Kidney (tissue), 14 donors: ENCODE results near the gene TM4SF18. TPM values are rescaled to one million over a fixed set of nuclear protein-coding genes. Genes with fewer than 3 reads are reported as not detected.
A peak's percentile ranks its signal among the peaks of the same experiment; 100 is the strongest.

Experiments used
- DNase-seq, 5 donors: peaks; one replicate each; pipeline ENCODE4 v3.0.0-alpha.2; 2013 to 2020
- FAIRE-seq: peaks from 2 replicates; lab custom pipeline; 2012; peaks lifted over from hg19 to GRCh38; lab: Jason Lieb, UNC
- H3K27ac ChIP-seq, 2 donors: one replicate each; pipeline ENCODE4 v1.7.0; 2013; ENCODE audit warnings: low read depth in 2 of 2, low read length in 2 of 2, inconsistent platforms in 1 of 2
- H3K27me3 ChIP-seq: one replicate; pipeline ENCODE4 v1.7.1; 2013; ENCODE audit warnings: low read length, inconsistent platforms; ENCODE audit not compliant: control insufficient read depth, insufficient read depth
- H3K36me3 ChIP-seq, 3 donors: one replicate each; pipeline versions ENCODE4 v1.7.0 to v1.7.1; 2013; ENCODE audit warnings: low read length in 3 of 3, control low read depth in 1 of 3, inconsistent platforms in 1 of 3; ENCODE audit not compliant: insufficient read depth in 3 of 3, control insufficient read depth in 2 of 3
- H3K4me1 ChIP-seq, 3 donors: one replicate each; pipeline versions ENCODE4 v1.7.0 to v1.7.1; 2013; ENCODE audit warnings: low read length in 3 of 3, inconsistent platforms in 1 of 3, low read depth in 1 of 3; ENCODE audit not compliant: control insufficient read depth in 2 of 3, insufficient read depth in 2 of 3
- H3K4me3 ChIP-seq, 3 donors: one replicate each; pipeline versions ENCODE4 v1.7.0 to v1.8.1; 2013; ENCODE audit warnings: low read length in 3 of 3, control low read depth in 1 of 3, inconsistent platforms in 1 of 3
- H3K9ac ChIP-seq, 3 donors: one replicate each; pipeline versions ENCODE4 v1.7.0 to v1.7.1; 2013; ENCODE audit warnings: low read length in 3 of 3, control low read depth in 1 of 3, inconsistent platforms in 1 of 3
- H3K9me3 ChIP-seq, 3 donors: one replicate each; pipeline versions ENCODE4 v1.7.0 to v1.7.1; 2013; ENCODE audit warnings: low read length in 3 of 3, control low read depth in 1 of 3, inconsistent platforms in 1 of 3; ENCODE audit not compliant: control insufficient read depth in 2 of 3, insufficient read depth in 1 of 3
- intact Hi-C: fragments of 100-400 bp; cut with DNase I; formaldehyde crosslinking; loops from one replicate; pipeline ENCODE4 v1.11.1; 2022
- polyA plus RNA-seq: library from polyadenylated mRNA; stranded (reverse); fragments of 350-450 nt; fragmentation: Illumina TruSeq; extraction: RNeasy Lipid Tissue Mini Kit (QIAGEN cat#74804); gene quantifications from one replicate; pipeline ENCODE4 v1.2.3, GENCODE V29; 2014; ENCODE audit warnings: low read depth, low replicate concordance; ENCODE audit not compliant: insufficient read depth
- total RNA-seq: library from RNA; stranded (reverse); fragmentation: NEBNext Ultra II Directional; extraction: Animal tissue kit (Norgen Biotek cat#: 25700); gene quantifications from one replicate; pipeline ENCODE4 v1.2.1, GENCODE V29; 2021
- TF ChIP-seq, protein P1 (sequence below): IDR thresholded peaks from 3 replicates; pipeline ENCODE4 v1.5.1; 2012; ENCODE audit warnings: mild to moderate bottlenecking, moderate library complexity, borderline replicate concordance; ENCODE audit not compliant: insufficient read depth; ENCODE audit errors: extremely low read depth
- donor health status: control.
- donor health status: control.
- donor health status: control.
- donor health status: control.
- donor health status: control.
- donor health status: DM: yes; HTN: yes; CAD: no.
- donor health status: Normal renal cell carcinoma (clear cell type).

TM4SF18 gene
- total and polyA plus RNA-seq, 2 donors from 2014 or later: 14.2 to 19.7 TPM

GRCh38 chr3:149296972-149297371 is 36.5 kb downstream of the TM4SF18 start:
- Histone ChIP-seq H3K27ac (no peak overlapping the region), H3K4me1 (peaks cover 0 to 16% (median 0%) of the 10 kb centered on the region in 3 donors), H3K9me3 (no peaks in the 10 kb centered on the region), H3K36me3 (no peaks in the 10 kb centered on the region), H3K9ac (no peak overlapping the region), H3K27me3 (no peaks in the 10 kb centered on the region), H3K4me3 (no peak overlapping the region)
- no peak for FAIRE-seq
- TF ChIP-seq, protein P1, sequence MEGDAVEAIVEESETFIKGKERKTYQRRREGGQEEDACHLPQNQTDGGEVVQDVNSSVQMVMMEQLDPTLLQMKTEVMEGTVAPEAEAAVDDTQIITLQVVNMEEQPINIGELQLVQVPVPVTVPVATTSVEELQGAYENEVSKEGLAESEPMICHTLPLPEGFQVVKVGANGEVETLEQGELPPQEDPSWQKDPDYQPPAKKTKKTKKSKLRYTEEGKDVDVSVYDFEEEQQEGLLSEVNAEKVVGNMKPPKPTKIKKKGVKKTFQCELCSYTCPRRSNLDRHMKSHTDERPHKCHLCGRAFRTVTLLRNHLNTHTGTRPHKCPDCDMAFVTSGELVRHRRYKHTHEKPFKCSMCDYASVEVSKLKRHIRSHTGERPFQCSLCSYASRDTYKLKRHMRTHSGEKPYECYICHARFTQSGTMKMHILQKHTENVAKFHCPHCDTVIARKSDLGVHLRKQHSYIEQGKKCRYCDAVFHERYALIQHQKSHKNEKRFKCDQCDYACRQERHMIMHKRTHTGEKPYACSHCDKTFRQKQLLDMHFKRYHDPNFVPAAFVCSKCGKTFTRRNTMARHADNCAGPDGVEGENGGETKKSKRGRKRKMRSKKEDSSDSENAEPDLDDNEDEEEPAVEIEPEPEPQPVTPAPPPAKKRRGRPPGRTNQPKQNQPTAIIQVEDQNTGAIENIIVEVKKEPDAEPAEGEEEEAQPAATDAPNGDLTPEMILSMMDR: no peak
- intact Hi-C loops: no loop called here
- DNase-seq: no peak

DNA sequence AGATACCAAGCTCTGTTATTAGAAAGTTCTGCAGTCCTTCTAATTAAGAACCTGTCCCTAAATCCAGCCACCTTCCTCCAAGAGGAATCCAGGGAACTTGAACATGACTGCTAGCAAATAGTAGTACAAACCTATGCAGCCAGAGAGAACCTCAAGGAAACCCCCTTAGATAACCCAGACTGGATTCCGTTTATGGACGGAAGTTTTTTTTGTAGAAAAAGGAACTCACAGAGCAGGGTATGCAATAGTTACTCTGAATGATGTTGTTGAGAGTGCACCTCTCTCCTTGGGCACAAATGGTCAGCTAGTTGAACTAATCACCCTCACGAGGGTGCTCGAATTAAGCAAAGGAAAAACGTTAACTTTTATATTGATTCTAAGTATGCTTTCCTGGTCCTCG is 40.8 kb downstream of the TM4SF18 start:
- TF ChIP-seq, protein P1: no peak
- Histone ChIP-seq H3K4me3 (no peak overlapping the region), H3K4me1 (no peaks in the 10 kb centered on the region), H3K27ac (no peak overlapping the region), H3K27me3 (no peaks in the 10 kb centered on the region), H3K9ac (no peak overlapping the region), H3K36me3 (no peaks in the 10 kb centered on the region), H3K9me3 (no peaks in the 10 kb centered on the region)
- intact Hi-C loops: no loop called here
- FAIRE-seq (no peak), DNase-seq (no peak)

- no peak overlapping the region for H3K27ac ChIP-seq
- intact Hi-C loops: no loop called here
- no peak for FAIRE-seq
Observed at GRCh38 chr3:149291178-149291577, 42.3 kb downstream of the TM4SF18 start.

More at GRCh38 chr3:149291178-149291577, 42.3 kb downstream of the TM4SF18 start:
- no peak for DNase-seq
- Histone ChIP-seq H3K9ac (no peak overlapping the region), H3K27me3 (no peaks in the 10 kb centered on the region), H3K4me3 (no peak overlapping the region), H3K9me3 (no peaks in the 10 kb centered on the region), H3K36me3 (no peaks in the 10 kb centered on the region), H3K4me1 (no peaks in the 10 kb centered on the region)
- TF ChIP-seq, protein P1: peak; percentile 10
